WTC11 (cell line): ENCODE measurements around the gene SERPINA6. TPM values are rescaled to one million over a fixed set of nuclear protein-coding genes. Genes with fewer than 3 reads are reported as not detected.
A peak's percentile ranks its signal among the peaks of the same experiment; 100 is the strongest.

ENCODE experiments used
- ATAC-seq: fragments of 200-7000 bp; cut with Tn5 transposase; 2 replicates; pipeline ENCODE4 v1.10.0; 2021; ENCODE audit warnings: mild to moderate bottlenecking, moderate library complexity
- CTCF ChIA-PET: fragments of 300-600 bp; sonication (Branson Sonifier 250); formaldehyde crosslinking; loops from one replicate; lab custom pipeline; 2021; ENCODE audit warnings: antibody characterized with exemption; lab: Charles Lee
- POLR2A ChIA-PET: fragments of 350-600 bp; sonication (Branson Sonifier 250); formaldehyde crosslinking; loops from one replicate; lab custom pipeline; 2021; ENCODE audit warnings: antibody characterized with exemption; lab: Charles Lee
- DNase-seq: peaks from one replicate; pipeline ENCODE4 v3.0.0; 2021; ENCODE audit warnings: low spot score
- H3K27ac Mint-ChIP-seq: 2 replicates; pipeline ENCODE4 v1.8.0; 2021; ENCODE audit warnings: mixed read lengths
- H3K27me3 Mint-ChIP-seq: 2 replicates; pipeline ENCODE4 v1.8.0; 2021; ENCODE audit warnings: low read depth, mild to moderate bottlenecking, moderate library complexity, mixed read lengths
- H3K36me3 Mint-ChIP-seq: 2 replicates; pipeline ENCODE4 v1.8.0; 2021; ENCODE audit warnings: mixed read lengths
- H3K4me1 Mint-ChIP-seq: 2 replicates; pipeline ENCODE4 v1.8.0; 2022; ENCODE audit warnings: mixed read lengths
- H3K4me3 Mint-ChIP-seq: 2 replicates; pipeline ENCODE4 v1.8.0; 2021; ENCODE audit warnings: mild to moderate bottlenecking, moderate library complexity, mixed read lengths
- H3K9me3 Mint-ChIP-seq: 2 replicates; pipeline ENCODE4 v1.8.0; 2021; ENCODE audit warnings: mixed read lengths
- EMX1 ChIP-seq: fragments of 250-450 bp; sonication (Bioruptor Pico); IDR thresholded peaks from 2 replicates; pipeline ENCODE4 v1.8.0; 2021; ENCODE audit warnings: mild to moderate bottlenecking
- GABPB1 ChIP-seq: sonication (generic); formaldehyde crosslinking; IDR thresholded peaks from 2 replicates; pipeline ENCODE4 v1.8.1; 2023; ENCODE audit warnings: mild to moderate bottlenecking, missing genetic modification reagents
- JAZF1 ChIP-seq: fragments of 250-450 bp; sonication (Bioruptor Pico); IDR thresholded peaks from 2 replicates; pipeline ENCODE4 v1.9.0; 2021; ENCODE audit warnings: moderate library complexity, mild to moderate bottlenecking, inconsistent platforms
- NR1H2 ChIP-seq: sonication (generic); formaldehyde crosslinking; IDR thresholded peaks from 2 replicates; pipeline ENCODE4 v1.9.0; 2021; ENCODE audit warnings: mild to moderate bottlenecking, moderate library complexity, missing genetic modification reagents
- RELA ChIP-seq: sonication (generic); formaldehyde crosslinking; IDR thresholded peaks from 2 replicates; pipeline ENCODE4 v1.8.1; 2022; ENCODE audit warnings: missing genetic modification reagents, mild to moderate bottlenecking, borderline replicate concordance
- TCF7 ChIP-seq: sonication (generic); formaldehyde crosslinking; IDR thresholded peaks from 2 replicates; pipeline ENCODE4 v1.8.0; 2022; ENCODE audit warnings: mild to moderate bottlenecking, low read depth, missing genetic modification reagents, moderate library complexity
- ZNF263 ChIP-seq: sonication (generic); formaldehyde crosslinking; IDR thresholded peaks from 2 replicates; pipeline ENCODE4 v1.8.1; 2022; ENCODE audit warnings: low read depth, mild to moderate bottlenecking, moderate library complexity, missing genetic modification reagents
- ZNF416 ChIP-seq: fragments of 250-450 bp; sonication (Bioruptor Pico); IDR thresholded peaks from 2 replicates; pipeline ENCODE4 v1.9.0; 2021; ENCODE audit warnings: mild to moderate bottlenecking, inconsistent platforms
- ZNF423 ChIP-seq: fragments of 250-450 bp; sonication (Bioruptor Pico); IDR thresholded peaks from 2 replicates; pipeline ENCODE4 v2.1.2; 2022; ENCODE audit warnings: mild to moderate bottlenecking, moderate library complexity
- total RNA-seq: library from RNA; stranded (reverse); gene quantifications from 3 replicates; pipeline ENCODE4 v1.2.3, GENCODE V29; 2021
- TF ChIP-seq, protein P1 (sequence below): sonication (generic); formaldehyde crosslinking; IDR thresholded peaks from 2 replicates; pipeline ENCODE4 v1.8.1; 2023; ENCODE audit warnings: mild to moderate bottlenecking, missing genetic modification reagents, moderate library complexity
- TF ChIP-seq, protein P2 (sequence below): sonication (generic); formaldehyde crosslinking; IDR thresholded peaks from 2 replicates; pipeline ENCODE4 v1.8.1; 2023; ENCODE audit warnings: mild to moderate bottlenecking, missing genetic modification reagents
- TF ChIP-seq, protein P3 (sequence below): fragments of 250-450 bp; sonication (Bioruptor Pico); IDR thresholded peaks from 2 replicates; pipeline ENCODE4 v1.8.0; 2021; ENCODE audit warnings: mild to moderate bottlenecking
- TF ChIP-seq, protein P4 (sequence below): sonication (generic); formaldehyde crosslinking; IDR thresholded peaks from 2 replicates; pipeline ENCODE4 v1.8.1; 2023; ENCODE audit warnings: mild to moderate bottlenecking, missing genetic modification reagents, moderate library complexity
- TF ChIP-seq, protein P5 (sequence below): fragments of 250-450 bp; sonication (Bioruptor Pico); IDR thresholded peaks from 2 replicates; pipeline ENCODE4 v1.9.0; 2021; ENCODE audit warnings: mild to moderate bottlenecking, borderline replicate concordance
- TF ChIP-seq, protein P6 (sequence below): sonication (generic); formaldehyde crosslinking; IDR thresholded peaks from 2 replicates; pipeline ENCODE4 v1.8.1; 2022; ENCODE audit warnings: mild to moderate bottlenecking, moderate library complexity, missing genetic modification reagents
- TF ChIP-seq, protein P7 (sequence below): sonication (generic); formaldehyde crosslinking; IDR thresholded peaks from 2 replicates; pipeline ENCODE4 v1.8.1; 2023; ENCODE audit warnings: mild to moderate bottlenecking, moderate library complexity, missing genetic modification reagents
- TF ChIP-seq, protein P8 (sequence below): sonication (generic); formaldehyde crosslinking; IDR thresholded peaks from 2 replicates; pipeline ENCODE4 v1.8.1; 2022; ENCODE audit warnings: low read depth, mild to moderate bottlenecking, moderate library complexity, missing genetic modification reagents, borderline replicate concordance

SERPINA6 gene
- total RNA-seq, 1 experiment from 2014 or later: 0.15 TPM

DNA sequence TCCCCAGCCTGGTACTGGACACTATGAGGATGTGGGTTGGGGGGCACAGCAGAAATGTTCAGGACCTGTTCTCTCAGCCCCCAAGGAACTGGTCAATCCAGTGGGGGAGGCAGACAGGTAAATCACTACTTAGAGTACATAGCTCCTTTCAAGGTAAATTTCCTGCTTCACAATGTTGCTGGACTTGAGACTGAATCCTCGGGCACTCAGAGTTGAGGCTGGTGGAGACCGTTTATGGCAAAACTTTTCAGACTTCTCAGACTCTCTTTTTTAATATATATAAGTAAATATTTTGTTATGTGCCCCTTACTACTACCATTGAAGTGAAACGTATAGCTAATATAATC is 29.6 kb downstream of the SERPINA6 start (continued):
- TF ChIP-seq, protein P1, sequence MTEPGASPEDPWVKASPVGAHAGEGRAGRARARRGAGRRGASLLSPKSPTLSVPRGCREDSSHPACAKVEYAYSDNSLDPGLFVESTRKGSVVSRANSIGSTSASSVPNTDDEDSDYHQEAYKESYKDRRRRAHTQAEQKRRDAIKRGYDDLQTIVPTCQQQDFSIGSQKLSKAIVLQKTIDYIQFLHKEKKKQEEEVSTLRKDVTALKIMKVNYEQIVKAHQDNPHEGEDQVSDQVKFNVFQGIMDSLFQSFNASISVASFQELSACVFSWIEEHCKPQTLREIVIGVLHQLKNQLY: no peak
- TF ChIP-seq, protein P2, sequence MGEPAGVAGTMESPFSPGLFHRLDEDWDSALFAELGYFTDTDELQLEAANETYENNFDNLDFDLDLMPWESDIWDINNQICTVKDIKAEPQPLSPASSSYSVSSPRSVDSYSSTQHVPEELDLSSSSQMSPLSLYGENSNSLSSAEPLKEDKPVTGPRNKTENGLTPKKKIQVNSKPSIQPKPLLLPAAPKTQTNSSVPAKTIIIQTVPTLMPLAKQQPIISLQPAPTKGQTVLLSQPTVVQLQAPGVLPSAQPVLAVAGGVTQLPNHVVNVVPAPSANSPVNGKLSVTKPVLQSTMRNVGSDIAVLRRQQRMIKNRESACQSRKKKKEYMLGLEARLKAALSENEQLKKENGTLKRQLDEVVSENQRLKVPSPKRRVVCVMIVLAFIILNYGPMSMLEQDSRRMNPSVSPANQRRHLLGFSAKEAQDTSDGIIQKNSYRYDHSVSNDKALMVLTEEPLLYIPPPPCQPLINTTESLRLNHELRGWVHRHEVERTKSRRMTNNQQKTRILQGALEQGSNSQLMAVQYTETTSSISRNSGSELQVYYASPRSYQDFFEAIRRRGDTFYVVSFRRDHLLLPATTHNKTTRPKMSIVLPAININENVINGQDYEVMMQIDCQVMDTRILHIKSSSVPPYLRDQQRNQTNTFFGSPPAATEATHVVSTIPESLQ (CRISPR knock-in tag): no peak
- no peak for TF ChIP-seq JAZF1 (CRISPR knock-in tag)
- TF ChIP-seq, protein P3, sequence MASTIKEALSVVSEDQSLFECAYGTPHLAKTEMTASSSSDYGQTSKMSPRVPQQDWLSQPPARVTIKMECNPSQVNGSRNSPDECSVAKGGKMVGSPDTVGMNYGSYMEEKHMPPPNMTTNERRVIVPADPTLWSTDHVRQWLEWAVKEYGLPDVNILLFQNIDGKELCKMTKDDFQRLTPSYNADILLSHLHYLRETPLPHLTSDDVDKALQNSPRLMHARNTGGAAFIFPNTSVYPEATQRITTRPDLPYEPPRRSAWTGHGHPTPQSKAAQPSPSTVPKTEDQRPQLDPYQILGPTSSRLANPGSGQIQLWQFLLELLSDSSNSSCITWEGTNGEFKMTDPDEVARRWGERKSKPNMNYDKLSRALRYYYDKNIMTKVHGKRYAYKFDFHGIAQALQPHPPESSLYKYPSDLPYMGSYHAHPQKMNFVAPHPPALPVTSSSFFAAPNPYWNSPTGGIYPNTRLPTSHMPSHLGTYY (CRISPR knock-in tag): no peak
- no peak for TF ChIP-seq ZNF423

DNA sequence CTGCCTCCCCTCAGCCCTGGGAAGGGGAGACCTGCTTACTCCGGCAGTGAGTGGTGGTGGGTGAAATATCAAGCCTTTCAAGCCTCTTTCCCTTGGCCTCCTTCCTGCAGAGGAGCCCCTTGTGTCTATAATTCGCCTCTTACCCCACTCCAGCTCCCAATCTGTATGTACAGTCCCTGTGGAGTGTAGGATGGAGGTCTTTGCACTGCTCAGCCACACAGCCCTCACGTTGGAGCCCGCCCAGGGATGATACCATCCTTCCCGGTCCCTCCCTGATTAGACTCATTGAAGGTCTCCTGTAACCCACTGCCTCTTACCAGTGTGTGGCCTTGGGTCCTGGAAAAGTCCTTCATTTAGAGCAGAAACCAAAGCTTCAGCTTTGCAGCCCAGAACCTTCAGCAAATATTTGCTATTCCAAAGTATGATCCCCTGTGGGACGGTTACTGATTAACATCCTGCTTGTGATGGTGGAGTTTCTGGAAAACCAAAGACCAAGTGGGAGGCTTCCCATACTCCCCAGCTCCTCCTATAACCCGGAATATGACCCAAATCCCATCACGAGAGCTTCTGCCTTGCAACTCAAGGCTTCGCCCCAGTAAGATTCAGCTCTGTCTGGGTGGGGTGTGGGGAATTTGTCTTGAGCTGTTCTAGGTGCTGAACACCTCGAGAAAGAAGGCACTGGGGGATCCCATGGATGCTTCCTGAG is 30.1 kb downstream of the SERPINA6 start, which contains the start of gene SERPINA10:
Gene SERPINA10, minus strand, starts transcription at position 397 of the 706 bp plus-strand sequence. CDS start 2,675 bp downstream, outside the sequence.
- TF ChIP-seq ZNF263 (CRISPR knock-in tag): no peak
- TF ChIP-seq GABPB1 (CRISPR knock-in tag): peak; percentile 13; the same call in 1 of the 2 replicates
- Mint-ChIP-seq H3K4me1 (0 out of 2 replicates have a peak, but pooled peaks cover 3% of the 10 kb centered on the region), H3K27ac (no peak within 1 kb of the TSS), H3K27me3 (no peaks in the 10 kb centered on the region), H3K4me3 (no peak within 1 kb of the TSS), H3K36me3 (no peaks in the 10 kb centered on the region), H3K9me3 (peaks cover 3% of the 10 kb centered on the region)
- POLR2A ChIA-PET: no interaction called here
- CTCF ChIA-PET: interaction anchor here (1.1 to 1.5 kb wide), 2 partner anchors 156 to 194 kb away, joined by 5 to 8 read pairs; no protein-coding TSS in a partner anchor
- ATAC-seq: 0 out of 2 replicates have a peak, but pooled peaks have one; percentile 19
- DNase-seq: no peak

DNA sequence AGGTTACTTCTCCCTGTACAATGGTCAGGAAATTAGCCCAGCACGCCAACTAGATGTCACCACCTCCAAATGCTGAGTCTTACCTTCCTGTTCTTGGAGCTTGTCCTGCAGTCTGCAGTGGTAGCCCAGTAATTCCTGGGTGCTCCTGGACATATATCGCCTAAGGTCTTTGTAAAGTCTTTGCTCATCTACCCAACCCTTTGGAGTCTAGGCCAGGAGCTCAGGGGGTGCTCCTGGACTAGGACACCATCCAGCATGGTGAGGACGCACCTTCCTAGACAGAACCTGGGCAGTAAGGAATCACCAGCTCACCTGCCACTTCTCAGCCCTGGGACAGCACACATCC is 30.6 kb downstream of the SERPINA6 start:
- POLR2A ChIA-PET: no interaction called here
- H3K4me3 Mint-ChIP-seq: no peak overlapping the region
- H3K4me1 Mint-ChIP-seq: 0 out of 2 replicates have a peak, but pooled peaks cover 3% of the 10 kb centered on the region
- H3K27me3 Mint-ChIP-seq: no peaks in the 10 kb centered on the region
- ATAC-seq (no peak), DNase-seq (no peak)
- no peaks in the 10 kb centered on the region for H3K36me3 Mint-ChIP-seq
- H3K27ac Mint-ChIP-seq: no peak overlapping the region
- H3K9me3 Mint-ChIP-seq: peaks cover 6% of the 10 kb centered on the region
- CTCF ChIA-PET: interaction anchor here (1.5 kb wide), 1 partner anchor 156 kb away, joined by 8 read pairs; no protein-coding TSS in a partner anchor
- TF ChIP-seq TCF7 (CRISPR knock-in tag) (no peak), JAZF1 (CRISPR knock-in tag) (no peak), ZNF416 (CRISPR knock-in tag) (no peak), RELA (CRISPR knock-in tag) (no peak), NR1H2 (CRISPR knock-in tag) (no peak), EMX1 (CRISPR knock-in tag) (no peak)
- TF ChIP-seq, protein P4, sequence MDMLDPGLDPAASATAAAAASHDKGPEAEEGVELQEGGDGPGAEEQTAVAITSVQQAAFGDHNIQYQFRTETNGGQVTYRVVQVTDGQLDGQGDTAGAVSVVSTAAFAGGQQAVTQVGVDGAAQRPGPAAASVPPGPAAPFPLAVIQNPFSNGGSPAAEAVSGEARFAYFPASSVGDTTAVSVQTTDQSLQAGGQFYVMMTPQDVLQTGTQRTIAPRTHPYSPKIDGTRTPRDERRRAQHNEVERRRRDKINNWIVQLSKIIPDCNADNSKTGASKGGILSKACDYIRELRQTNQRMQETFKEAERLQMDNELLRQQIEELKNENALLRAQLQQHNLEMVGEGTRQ: no peak
- TF ChIP-seq, protein P5, sequence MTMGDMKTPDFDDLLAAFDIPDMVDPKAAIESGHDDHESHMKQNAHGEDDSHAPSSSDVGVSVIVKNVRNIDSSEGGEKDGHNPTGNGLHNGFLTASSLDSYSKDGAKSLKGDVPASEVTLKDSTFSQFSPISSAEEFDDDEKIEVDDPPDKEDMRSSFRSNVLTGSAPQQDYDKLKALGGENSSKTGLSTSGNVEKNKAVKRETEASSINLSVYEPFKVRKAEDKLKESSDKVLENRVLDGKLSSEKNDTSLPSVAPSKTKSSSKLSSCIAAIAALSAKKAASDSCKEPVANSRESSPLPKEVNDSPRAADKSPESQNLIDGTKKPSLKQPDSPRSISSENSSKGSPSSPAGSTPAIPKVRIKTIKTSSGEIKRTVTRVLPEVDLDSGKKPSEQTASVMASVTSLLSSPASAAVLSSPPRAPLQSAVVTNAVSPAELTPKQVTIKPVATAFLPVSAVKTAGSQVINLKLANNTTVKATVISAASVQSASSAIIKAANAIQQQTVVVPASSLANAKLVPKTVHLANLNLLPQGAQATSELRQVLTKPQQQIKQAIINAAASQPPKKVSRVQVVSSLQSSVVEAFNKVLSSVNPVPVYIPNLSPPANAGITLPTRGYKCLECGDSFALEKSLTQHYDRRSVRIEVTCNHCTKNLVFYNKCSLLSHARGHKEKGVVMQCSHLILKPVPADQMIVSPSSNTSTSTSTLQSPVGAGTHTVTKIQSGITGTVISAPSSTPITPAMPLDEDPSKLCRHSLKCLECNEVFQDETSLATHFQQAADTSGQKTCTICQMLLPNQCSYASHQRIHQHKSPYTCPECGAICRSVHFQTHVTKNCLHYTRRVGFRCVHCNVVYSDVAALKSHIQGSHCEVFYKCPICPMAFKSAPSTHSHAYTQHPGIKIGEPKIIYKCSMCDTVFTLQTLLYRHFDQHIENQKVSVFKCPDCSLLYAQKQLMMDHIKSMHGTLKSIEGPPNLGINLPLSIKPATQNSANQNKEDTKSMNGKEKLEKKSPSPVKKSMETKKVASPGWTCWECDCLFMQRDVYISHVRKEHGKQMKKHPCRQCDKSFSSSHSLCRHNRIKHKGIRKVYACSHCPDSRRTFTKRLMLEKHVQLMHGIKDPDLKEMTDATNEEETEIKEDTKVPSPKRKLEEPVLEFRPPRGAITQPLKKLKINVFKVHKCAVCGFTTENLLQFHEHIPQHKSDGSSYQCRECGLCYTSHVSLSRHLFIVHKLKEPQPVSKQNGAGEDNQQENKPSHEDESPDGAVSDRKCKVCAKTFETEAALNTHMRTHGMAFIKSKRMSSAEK: no peak
- TF ChIP-seq, protein P6, sequence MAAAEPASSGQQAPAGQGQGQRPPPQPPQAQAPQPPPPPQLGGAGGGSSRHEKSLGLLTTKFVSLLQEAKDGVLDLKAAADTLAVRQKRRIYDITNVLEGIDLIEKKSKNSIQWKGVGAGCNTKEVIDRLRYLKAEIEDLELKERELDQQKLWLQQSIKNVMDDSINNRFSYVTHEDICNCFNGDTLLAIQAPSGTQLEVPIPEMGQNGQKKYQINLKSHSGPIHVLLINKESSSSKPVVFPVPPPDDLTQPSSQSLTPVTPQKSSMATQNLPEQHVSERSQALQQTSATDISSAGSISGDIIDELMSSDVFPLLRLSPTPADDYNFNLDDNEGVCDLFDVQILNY (CRISPR knock-in tag): no peak
- TF ChIP-seq, protein P7, sequence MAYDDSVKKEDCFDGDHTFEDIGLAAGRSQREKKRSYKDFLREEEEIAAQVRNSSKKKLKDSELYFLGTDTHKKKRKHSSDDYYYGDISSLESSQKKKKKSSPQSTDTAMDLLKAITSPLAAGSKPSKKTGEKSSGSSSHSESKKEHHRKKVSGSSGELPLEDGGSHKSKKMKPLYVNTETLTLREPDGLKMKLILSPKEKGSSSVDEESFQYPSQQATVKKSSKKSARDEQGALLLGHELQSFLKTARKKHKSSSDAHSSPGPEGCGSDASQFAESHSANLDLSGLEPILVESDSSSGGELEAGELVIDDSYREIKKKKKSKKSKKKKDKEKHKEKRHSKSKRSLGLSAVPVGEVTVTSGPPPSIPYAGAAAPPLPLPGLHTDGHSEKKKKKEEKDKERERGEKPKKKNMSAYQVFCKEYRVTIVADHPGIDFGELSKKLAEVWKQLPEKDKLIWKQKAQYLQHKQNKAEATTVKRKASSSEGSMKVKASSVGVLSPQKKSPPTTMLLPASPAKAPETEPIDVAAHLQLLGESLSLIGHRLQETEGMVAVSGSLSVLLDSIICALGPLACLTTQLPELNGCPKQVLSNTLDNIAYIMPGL: no peak
- TF ChIP-seq, protein P8, sequence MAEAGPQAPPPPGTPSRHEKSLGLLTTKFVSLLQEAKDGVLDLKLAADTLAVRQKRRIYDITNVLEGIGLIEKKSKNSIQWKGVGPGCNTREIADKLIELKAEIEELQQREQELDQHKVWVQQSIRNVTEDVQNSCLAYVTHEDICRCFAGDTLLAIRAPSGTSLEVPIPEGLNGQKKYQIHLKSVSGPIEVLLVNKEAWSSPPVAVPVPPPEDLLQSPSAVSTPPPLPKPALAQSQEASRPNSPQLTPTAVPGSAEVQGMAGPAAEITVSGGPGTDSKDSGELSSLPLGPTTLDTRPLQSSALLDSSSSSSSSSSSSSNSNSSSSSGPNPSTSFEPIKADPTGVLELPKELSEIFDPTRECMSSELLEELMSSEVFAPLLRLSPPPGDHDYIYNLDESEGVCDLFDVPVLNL (CRISPR knock-in tag): no peak
